HT-29 (cell line): ENCODE measurements around the gene ATP9A. TPM values are rescaled to one million over a fixed set of nuclear protein-coding genes. Genes with fewer than 3 reads are reported as not detected.

Source experiments
- DNase-seq: peaks from one replicate; pipeline ENCODE4 v3.0.0-alpha.2; 2015; ENCODE audit warnings: low spot score
- total RNA-seq: library from RNA; depleted of rRNA; stranded (reverse); fragments of >200 nt; shearing (Covaris generic); gene quantifications from 2 replicates; pipeline ENCODE4 v1.2.3, GENCODE V29; 2014

ATP9A gene
- total RNA-seq, 1 experiment from 2014 or later: 70.3 TPM

DNA sequence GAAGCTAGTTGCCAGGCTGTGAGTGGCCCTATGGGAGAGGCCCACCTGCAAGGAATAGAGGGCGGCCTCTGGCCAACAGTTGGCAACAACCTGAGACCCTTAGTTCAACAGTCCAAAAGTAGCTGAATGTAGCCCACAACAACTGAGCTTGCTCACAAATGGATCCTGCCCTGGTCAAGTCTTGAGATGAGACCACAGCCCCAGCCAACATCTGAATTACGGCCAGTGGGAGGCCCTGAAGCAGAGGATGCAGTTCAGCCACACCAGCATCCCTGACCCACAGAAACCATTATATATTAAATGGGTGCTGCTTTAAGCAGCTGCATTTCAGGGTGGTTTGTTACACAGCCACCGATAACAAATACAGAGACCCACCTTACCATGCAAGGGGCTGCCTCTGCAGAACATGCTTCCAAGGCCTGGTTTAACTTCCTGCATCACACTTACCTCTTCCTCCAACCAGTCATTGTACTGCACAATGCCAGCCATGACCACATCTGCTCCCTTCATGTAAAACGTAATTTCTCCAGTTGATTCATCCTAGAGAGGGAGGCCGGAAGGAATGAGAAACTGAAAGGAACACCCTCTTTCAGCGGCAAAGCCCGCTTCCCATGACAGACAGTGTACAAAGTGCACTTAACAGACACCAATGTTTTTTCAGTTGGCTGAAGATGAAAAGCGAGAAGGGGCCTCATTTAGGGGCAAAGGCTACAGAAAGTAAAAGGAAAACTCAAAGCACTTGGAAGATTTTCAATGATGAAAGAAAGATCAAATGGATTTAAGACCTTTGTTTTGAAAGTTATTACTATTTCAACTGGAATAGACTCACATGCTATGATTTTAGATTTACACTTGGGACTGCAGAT is 139.4 kb downstream of the ATP9A start:
- DNase-seq: no peak

DNA sequence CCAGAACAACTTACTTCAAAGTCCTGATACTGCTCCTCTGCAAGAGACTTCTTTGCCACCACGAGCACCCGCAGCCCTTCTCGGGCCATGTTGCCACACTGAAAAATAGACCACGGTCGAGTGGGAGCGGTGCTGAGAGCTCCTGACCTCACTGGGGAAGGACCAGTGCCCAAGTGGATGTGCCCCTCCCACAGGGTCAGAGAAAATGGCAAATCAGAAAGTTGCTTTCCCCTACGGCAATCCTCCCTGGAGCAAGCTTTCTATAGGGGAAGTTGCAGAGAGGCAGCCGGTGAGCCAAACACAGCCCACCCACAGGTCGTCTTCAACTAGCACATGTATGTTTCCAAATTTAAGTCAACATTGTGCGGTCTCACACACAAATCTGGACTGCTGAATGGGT is 140.6 kb downstream of the ATP9A start:
- no peak for DNase-seq

DNA sequence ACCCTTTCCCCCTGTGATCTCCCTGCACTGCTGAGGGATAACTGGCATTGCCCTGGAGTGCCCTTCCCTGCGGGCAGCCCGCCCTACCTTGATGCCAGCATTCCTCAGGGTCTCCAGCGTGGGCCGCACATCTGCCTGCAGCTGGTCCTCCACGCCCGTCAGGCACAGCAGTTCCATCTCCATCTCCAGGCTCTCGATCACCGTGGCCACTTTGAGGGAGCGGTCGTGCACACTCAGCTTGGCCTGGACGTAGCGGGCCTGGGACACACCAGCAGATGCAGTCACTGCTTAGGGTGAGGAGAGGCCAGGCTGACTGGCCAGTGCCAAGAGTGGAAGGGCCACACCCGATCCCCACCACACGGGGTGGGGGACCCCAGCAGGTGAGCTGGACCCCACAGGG is 143.1 kb downstream of the ATP9A start:
- no peak for DNase-seq

DNA sequence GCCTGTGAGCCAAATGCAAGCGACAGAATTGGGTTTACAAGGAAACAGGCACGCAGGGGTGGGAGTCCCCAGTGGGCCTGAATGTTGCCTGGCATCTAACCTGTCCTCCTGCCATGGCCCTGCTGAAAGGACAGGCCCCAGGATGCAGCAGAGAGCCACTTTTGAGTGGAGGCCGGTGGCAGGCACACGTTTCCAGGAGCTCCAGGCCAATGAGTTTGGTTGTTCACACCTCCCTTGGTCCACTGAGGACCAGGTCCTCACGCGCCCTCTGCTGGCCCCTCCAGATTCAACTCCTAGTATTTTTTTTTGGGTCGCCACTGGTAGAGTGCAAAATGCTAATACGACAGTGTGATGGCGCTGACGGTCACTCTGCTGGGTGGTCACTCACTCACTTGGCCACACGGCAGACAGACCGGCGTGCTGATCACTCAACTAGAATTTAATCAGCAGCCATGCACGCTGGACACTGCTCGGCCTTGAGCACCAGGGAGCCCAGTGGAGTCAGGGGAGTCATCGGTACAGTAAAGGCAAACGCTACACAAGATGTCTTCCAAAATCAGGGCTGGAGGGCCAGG is 143.9 kb downstream of the ATP9A start:
- DNase-seq: peak; percentile 75

DNA sequence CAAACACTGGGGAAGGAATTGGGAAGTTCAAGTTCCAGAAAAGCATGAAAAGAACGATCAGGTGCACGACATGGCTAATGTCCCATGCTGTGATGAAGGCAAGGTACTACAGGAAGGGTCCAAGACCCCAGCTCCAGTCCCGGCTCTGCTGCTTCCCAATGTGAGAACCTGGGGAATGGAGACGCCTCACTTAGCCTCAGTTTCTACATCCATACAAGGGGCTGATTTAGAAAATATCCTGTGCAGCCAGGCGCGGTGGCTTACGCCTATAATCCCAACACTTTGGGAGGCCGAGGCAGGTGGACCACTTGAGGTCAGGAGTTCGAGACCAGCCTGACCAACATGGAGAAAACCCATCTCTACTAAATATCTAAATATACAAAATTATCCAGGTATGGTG is 144.9 kb downstream of the ATP9A start:
- no peak for DNase-seq

DNA sequence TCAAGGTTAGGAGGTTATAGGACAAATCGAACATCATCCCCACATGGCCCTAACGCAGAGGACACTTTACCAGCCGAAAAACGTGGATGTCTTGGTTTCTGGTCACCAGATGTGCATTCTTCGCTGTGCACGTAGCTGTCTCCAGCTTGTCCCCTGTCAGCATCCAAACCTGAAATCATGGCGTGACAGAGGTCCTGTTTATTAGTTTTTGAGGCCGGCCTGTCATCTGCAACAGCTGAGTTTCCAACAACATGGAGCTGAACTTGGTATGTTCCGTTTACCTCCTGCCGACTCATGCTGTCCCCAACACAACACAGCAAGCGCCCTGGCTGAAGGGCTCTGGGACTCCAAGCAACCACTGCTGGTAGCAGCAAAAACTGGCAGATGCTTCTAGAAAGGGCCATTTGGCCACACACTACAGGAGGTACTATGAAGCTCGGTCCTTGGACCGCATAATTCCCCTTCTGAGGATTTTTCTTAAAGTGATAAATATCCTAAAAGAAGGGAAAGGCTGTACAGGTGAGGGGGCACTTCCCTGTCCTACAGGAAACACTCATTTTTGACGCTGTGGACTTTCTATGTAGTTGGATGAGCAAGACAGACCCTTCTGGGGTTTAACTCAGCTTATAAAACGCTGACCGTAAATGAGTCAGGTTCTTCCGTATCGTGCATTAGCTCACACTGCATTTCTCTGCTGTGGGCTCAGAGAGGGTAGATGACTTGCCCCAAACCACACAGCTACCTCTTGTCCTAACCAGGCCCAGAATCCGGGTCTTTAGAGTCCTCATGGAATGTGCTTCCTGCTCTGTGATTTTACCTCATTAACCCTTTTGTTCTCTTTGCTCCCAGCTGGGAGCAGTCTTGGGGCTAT is 146.0 kb downstream of the ATP9A start:
- DNase-seq: no peak

DNA sequence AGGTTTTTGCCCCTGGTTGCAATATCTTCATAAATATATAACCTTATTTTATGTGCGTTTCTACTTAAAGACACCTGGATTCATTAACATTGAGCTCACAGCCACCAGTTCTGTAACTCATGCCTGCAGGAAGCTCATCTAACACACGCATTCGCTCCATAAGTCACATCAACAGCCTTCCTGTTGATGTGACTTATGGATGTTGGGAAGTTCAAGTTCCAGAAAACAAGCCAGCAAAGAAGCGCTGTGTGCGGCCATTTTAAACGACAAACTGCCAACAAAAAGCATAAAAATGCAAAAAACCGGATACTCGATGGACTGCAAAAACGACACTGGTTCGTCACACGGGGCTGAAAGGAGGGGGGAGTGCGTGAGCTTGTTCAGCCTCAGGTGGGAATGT is 147.8 kb downstream of the ATP9A start:
- DNase-seq: no peak

DNA sequence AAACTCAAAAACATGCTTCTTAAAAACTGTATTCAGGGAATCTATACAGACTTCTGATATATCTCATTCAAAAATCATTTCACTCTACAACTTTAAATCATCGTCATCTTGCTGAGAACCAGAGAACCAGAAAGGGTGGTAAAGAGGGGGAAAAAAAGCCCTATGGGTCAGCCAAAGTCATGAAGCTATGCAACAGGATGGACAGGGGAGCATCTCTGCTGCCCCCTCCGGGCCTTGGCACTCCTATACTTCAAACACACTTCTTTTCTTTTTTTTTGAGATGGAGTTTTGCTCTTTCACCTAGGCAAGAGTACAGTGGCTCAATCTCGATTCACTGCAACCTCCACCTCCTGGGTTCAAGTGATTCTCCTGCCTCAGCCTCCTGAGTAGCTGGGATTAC is 152.1 kb downstream of the ATP9A start:
- DNase-seq: peak; percentile 31

DNA sequence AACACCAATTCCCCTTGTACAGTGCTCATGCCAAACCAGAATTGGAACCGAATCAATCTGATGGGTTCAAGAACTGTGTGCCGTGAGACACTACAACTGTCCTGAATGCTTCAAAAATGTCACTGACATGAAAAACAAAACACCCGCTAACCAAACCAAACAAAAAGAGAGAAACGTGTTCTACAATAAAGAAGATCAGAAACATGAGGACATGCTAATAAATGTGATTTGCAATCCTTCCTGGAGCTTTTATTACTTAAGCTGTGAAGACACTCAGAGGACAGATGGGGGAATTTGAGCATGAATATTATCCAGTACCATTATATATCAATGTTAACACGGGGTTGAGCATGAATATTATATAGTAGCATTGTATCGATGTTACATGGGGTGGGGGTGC is 153.5 kb downstream of the ATP9A start:
- no peak for DNase-seq

DNA sequence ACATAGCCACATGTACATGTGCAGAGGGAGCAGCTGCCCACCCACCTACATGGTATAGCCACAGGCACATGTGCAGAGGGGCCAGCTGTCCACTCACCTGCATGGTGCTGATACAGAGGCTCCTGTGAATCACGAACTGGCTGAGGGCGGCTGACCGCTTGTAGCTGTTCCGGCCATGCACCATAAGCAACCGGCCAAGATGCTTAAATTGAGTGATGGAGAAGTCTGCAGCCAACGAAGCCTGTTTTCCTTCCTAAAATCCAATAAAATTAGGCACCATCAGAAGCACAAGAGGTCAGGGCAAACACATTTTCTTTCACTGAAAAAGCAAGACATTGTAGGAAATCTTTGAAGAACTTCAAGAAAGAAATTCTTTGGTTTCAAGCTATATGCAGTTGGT is 154.6 kb downstream of the ATP9A start:
- no peak for DNase-seq

DNA sequence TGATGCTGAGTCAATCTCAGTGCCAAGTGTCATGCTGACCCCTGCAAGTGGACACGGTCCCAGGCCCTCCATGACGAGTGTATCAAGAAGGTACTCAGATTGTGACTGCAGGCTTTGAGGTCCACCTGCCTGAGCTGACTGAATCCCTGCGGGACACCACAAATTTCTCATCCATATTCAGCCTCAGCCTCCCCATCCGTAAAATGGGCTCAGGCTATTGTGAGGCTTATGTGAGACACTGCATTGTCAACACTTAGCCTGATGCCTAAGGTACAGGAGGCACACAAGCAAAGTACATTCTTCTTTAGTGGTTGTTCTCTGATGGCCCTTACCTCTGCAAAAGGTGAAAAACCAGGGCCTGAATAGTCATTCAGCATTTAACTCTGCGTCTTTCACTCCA is 155.3 kb downstream of the ATP9A start:
- DNase-seq: no peak

DNA sequence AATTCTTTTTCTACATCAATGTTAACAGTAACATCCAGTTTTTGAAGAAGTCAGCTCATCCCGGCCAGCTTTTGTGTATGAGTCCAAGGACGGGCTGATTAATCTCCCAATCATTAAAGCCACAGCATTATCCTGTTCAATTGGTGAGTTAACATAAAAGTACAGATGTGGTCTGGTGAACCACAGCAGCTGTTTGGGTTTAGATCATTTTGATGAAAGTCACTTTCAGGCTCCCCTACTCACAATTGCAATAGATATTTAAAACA is 156.6 kb downstream of the ATP9A start:
- no peak for DNase-seq

DNA sequence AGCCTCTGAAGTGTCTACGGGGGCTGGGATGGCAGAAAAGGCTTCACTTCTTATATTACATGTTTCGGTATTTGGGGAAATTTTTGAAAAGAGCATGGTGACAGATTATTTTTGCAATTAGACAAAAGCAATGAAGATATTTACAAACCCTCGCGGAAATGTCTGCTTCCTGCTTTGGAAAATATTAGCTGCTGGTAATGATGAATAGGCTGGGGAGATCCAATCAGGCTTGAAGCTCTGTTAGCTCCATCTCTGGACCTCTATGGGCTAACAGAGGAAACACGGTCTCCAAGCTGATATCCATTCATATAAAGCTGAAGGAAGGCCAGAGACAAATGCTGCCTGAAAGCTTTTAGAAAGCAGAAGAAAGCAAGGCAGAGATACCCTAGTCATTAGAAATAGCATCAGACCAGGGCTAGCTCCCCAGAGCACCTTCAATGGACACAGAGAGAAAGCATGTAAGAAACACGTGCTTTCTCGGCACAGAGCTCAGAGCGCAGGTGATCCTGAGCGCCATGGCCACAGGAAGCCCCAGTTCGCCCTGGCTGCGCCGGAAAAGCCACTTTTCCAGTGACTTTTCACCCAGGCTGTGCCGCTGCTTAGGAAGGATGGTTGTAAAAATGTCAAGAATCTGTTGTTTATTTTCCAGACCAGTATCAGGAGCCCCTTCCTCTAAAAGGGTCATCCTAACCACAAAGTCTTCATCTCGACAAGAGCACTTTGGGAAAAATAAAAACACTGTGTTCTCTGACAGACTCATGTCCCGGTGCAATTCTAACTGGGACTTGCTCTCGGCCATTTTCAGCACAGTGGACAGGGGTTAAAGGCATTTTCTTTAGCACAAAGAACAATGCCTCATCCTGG is 157.2 kb downstream of the ATP9A start:
- DNase-seq: no peak

DNA sequence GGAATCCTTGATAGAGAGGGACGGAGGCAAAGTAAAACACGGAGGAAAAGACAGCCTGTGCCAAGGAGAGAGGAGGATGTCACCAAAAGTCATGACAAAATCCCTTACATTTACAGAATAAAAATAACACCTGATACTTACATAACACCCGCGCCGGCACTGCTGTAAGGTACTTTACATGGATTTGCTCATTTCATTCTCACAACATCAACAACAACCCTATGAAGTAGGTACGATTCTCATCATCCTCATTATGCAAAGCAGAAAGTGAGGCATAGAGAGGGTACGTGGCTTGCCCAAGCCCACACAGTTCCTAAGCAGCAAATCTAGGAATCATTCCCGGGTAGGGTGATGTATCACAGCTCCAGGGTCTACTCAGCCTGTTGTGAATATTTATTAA is 158.1 kb downstream of the ATP9A start:
- DNase-seq: no peak

DNA sequence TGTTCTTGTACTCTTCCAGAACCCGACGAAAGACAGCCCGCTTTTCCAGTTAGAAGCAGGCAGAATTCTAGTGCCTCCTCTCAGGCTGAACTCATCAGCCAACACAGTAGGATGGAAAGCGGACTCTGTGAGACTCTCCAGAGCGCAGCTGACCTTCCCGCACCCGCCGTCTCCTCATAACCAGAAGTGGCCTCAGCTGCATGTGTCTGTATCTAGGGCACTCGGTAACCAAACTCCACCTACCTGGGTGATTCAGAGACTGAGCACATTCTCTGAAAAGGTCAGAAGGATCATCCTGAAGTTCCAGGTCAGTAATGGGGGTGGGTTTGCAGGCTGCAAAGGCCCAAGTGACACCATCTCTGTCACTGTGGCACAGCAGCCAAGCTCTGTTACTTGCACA is 158.9 kb downstream of the ATP9A start:
- no peak for DNase-seq

DNA sequence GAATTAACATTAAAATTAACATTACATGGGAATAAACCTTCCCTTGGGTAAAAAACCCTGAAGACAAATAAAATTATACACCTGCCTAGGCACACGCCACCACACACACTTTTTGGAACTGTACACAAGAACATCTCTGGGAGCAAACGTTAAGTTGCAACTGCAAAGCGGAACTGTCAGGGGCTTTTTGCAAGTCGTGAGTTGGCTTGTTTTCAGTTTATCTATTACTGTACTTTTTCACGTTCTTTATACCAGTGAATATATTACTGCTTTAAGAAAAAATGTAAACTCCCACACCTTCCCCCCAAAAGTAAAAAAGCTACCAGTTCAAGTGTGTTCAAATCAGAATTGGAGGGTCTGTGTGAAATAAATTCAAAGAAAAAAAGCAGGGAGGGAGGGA is 160.1 kb downstream of the ATP9A start:
- no peak for DNase-seq

DNA sequence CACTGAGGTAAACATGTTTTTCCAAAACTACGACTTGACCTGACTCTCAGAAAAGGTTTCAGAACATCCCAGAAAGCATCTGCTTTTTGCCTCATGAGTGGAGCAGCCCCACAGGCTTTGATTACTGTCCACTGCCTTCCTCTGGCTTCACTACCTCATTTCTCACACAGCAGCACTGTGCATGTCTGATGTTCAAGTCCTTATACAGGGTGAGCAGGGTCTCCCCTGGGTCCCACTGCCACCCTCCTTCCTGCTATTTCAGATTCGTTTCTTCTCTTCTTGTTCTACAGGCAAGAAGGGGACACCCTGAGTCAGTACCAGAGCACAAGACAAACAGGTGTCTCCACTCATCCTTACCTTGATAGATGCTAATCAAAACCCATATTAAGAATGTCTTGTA is 161.0 kb downstream of the ATP9A start:
- no peak for DNase-seq

DNA sequence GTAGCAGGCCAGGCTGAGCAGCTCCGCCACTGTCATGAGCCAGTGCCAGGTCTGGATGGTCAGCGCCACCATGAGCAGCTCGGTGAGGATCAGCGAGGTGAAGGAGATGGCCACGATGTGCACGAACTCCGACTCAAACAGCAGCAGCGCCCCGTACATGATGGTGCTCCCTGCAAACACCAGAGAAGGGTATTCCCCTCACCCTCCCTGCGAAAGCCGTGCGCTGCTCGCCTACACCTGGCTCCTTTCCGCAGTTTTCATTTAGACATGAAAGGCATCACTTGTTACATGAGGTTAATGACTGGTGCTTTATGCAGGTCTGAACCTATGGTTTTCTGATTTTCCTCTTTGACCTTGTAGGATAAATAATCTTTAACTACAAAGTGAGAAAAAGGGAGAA is 163.3 kb downstream of the ATP9A start:
- DNase-seq: no peak

DNA sequence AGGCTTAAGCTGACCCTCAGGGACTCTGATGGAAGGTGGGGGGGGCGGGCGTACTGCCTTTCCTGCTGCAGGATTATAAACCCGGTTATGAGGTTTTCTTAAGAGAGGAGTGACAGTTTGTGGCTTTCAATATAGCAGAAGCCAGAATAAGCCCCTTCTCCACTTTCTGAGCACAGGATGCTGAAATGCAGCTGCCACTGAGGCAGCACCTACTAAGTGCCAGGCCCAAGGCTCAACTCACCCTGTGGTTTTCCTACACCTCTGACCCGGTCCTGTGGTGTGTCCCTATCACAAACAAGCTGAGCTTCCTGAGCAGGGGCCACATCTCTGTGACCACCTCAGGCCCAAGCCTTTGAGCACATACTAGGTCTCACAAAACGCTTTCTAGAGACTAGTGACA is 166.1 kb downstream of the ATP9A start:
- DNase-seq: no peak

DNA sequence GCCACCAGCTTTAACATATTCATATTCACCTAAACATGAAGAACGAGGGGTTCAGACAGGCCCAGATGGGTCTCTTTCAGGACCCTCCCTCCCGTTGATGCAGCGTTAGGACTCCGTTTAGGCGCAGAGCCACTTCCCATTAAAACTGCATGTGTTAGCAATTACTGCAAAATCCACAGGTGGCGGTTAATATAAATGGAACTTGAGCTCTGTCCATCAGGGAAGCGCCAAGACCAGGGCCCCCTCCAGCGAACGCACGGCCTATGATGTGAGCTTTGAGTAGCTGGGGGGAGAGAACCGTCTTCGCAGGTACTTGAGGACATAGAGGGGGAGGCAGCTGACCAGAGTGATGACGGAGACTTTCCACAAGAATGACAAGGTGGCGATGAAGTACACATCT is 167.2 kb downstream of the ATP9A start:
- no peak for DNase-seq

DNA sequence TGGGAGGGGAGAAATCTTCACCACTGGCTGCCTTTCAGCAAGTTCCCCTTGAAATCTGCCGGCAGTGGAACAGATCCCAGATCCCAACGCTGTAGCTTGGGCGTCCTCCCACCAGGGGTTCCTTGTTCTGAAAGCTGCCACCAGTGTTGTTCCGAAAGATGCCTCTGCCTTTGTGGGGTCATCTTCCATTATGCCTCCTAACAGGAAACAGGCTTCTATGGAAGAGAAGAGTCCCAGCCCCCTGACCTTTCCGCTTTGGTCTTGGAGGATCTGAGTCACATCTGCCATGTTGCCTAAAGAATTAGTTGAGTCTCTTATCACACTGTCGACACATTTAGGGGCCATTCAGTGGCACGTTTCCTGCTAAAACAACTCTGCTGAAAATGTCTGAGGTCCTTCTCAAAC is 168.2 kb downstream of the ATP9A start:
- no peak for DNase-seq

DNA sequence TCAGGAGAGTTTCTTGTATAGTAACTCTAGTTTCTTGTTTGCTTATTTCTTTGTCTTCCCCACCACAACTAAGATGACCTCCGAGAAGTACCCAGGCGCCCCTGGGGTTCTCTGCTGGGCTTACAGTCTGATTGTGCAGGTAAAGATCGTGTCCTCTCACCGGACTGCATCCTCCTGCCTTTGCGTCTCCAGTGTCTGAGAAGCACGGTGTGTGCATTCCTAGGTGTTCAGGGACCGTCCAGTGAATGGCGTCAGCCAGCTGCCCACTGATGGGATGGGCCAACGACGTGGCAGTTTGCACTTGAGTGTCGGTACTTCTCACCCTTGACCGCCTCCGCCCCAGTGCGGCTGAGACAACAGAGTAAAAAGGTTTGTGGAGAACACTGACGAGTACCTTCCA is 169.6 kb downstream of the ATP9A start:
- DNase-seq: no peak
